K562 (cell line): ENCODE data around the gene SNRNP70. TPM values are rescaled to one million over a fixed set of nuclear protein-coding genes. Genes with fewer than 3 reads are reported as not detected.
A peak's percentile ranks its signal among the peaks of the same experiment; 100 is the strongest.

Experiments used
- ERF ChIP-seq: fragments of 450-650 bp; formaldehyde crosslinking; IDR thresholded peaks from 2 replicates; pipeline ENCODE4 v1.4.0; 2020; ENCODE audit warnings: mild to moderate bottlenecking, mixed read lengths
- MIER1 ChIP-seq: fragments of 450-650 bp; IDR thresholded peaks from 2 replicates; pipeline ENCODE4 v1.6.1; 2016; ENCODE audit warnings: antibody characterized with exemption, mild to moderate bottlenecking, low read depth
- NFRKB ChIP-seq: fragments of 450-650 bp; IDR thresholded peaks from 2 replicates; pipeline ENCODE4 v1.6.1; 2016; ENCODE audit warnings: low read depth
- SMAD4 ChIP-seq: fragments of 250-450 bp; sonication (Bioruptor Pico); conservative IDR thresholded peaks from 2 replicates; pipeline ENCODE4 v1.8.0; 2021; ENCODE audit warnings: inconsistent platforms, mild to moderate bottlenecking, moderate library complexity
- TAF7 ChIP-seq: fragments of 450-650 bp; IDR thresholded peaks from 2 replicates; pipeline ENCODE4 v1.6.1; 2016; ENCODE audit warnings: missing genetic modification characterization, missing compliant biosample characterization
- TEAD1 ChIP-seq, 2 experiments: fragments of 450-650 bp in 1 of 2; sonication (generic) in 1 of 2; formaldehyde crosslinking; IDR thresholded peaks; 2 replicates each; pipeline versions ENCODE4 v1.4.0 to v1.8.0; 2020 to 2022; ENCODE audit warnings: mild to moderate bottlenecking in 2 of 2, missing genetic modification reagents in 1 of 2
- TRIM28 ChIP-seq: fragments of 450-650 bp; IDR thresholded peaks from 2 replicates; pipeline ENCODE4 v1.6.1; 2017
- ZNF766 ChIP-seq: fragments of 200-800 bp; sonication (Bioruptor generic); conservative IDR thresholded peaks from 2 replicates; pipeline ENCODE4 v1.6.1; 2016; ENCODE audit warnings: missing genetic modification characterization, missing compliant biosample characterization
- polyA plus RNA-seq, 8 experiments: library from polyadenylated mRNA; depleted of rRNA in 4 of 8; stranded (reverse) in 5 of 8; unstranded in 3 of 8; fragments of >200 nt; fragmentation: Nextera tagmentation in 2 of 8; fragmentation: Illumina TruSeq in 1 of 8; extraction: Ambion mirVana in 2 of 8; extraction: Trizol in 1 of 8; gene quantifications; 2 replicates each; pipeline versions ENCODE4 v1.2.1 to v1.2.3, GENCODE V29; 2011 to 2014; ENCODE audit warnings: inconsistent platforms in 1 of 8, missing spikeins in 1 of 8
- total RNA-seq, 7 experiments: library from RNA; depleted of rRNA in 6 of 7; stranded (reverse); fragments of >200 nt in 6 of 7; fragmentation: Illumina TruSeq in 2 of 7; extraction: Trizol in 2 of 7; gene quantifications; 2 replicates each; pipeline versions ENCODE4 v1.2.1 to v1.2.3, GENCODE V29; 2011 to 2021; ENCODE audit warnings: low replicate concordance in 1 of 7
- TF ChIP-seq, protein P1 (sequence below): fragments of 250-450 bp; sonication (Bioruptor Pico); IDR thresholded peaks from 2 replicates; pipeline ENCODE4 v1.8.0; 2021; ENCODE audit warnings: mild to moderate bottlenecking, moderate library complexity
- TF ChIP-seq, protein P2 (sequence below): IDR thresholded peaks from 2 replicates; pipeline ENCODE4 v1.6.1; 2012; ENCODE audit warnings: low read depth, low read length, improper control_type of control experiment, borderline replicate concordance
- TF ChIP-seq, protein P3 (sequence below): fragments of 450-650 bp; formaldehyde crosslinking; IDR thresholded peaks from 2 replicates; pipeline ENCODE4 v1.4.0; 2020; ENCODE audit warnings: mild to moderate bottlenecking, mixed read lengths
- TF ChIP-seq, protein P4 (sequence below): fragments of 450-650 bp; conservative IDR thresholded peaks from 2 replicates; pipeline ENCODE4 v1.6.1; 2016; ENCODE audit warnings: missing genetic modification characterization, low read depth, mild to moderate bottlenecking, missing compliant biosample characterization, moderate library complexity

Gene SNRNP70
- total and polyA plus RNA-seq, 9 of the 15 experiments (the other 6 are each of a cell fraction or from before 2014, with no cell fraction given), result 2.8 to 496 (median 136) TPM

DNA sequence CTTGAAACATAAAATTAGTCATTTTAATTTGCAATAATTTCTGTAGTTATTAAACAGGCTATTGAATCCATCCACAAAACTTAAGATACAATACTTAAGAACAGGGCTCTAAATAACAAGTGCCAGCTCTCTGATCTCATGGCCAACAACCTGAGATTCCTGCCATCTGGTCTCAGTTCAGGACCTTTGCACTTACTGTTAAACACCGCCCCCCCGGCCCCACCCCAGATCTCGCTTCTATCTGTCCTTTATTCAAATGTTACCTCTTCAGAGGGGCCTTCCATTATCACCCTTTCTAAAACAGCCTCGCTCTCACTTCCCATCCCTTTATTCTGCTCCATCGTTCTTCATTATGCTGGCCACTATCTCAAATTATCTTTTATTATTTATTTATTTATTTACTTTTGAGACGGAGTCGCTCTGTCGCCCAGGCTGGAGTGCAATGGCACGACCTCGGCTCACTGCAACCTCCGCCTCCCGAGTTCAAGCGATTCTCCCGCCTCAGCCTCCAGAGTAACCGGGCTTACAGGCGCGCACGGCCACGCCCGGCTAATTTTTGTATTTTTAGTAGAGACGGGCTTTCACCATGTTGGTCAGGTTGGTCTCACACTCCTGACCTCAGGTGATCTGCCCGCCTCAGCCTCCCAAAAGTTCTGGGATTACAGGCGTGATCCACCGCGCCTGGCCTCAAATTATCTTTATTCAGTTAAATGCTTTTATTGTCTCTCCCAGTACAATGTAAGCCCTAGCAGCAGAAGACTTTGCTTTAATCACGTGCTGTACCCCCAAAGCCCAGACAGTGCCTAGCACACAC, 838 bp upstream of the SNRNP70 start (continued):
- TF ChIP-seq, protein P1, sequence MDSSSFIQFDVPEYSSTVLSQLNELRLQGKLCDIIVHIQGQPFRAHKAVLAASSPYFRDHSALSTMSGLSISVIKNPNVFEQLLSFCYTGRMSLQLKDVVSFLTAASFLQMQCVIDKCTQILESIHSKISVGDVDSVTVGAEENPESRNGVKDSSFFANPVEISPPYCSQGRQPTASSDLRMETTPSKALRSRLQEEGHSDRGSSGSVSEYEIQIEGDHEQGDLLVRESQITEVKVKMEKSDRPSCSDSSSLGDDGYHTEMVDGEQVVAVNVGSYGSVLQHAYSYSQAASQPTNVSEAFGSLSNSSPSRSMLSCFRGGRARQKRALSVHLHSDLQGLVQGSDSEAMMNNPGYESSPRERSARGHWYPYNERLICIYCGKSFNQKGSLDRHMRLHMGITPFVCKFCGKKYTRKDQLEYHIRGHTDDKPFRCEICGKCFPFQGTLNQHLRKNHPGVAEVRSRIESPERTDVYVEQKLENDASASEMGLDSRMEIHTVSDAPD (CRISPR knock-in tag), result no peak
- TF ChIP-seq TRIM28 (0 out of 2 replicates have a peak, but pooled peaks have one; percentile 26), TEAD1 (CRISPR knock-in tag; IDR thresholded peaks at IDR 0.05) (peak in 1 of 2 experiments; percentile 45; a peak in 2 of 4 replicates), ZNF766 (CRISPR knock-in tag) (0 out of 2 replicates have a peak, but pooled peaks have one; percentile 3), MIER1 (0 out of 2 replicates have a peak, but pooled peaks have one; percentile 43), TAF7 (0 out of 2 replicates have a peak, but pooled peaks have one; percentile 28), SMAD4 (CRISPR knock-in tag) (0 out of 2 replicates have a peak, but pooled peaks have one; percentile 36), NFRKB (peak; percentile 51; the same call in 1 of the 2 replicates), ERF (CRISPR knock-in tag) (0 out of 2 replicates have a peak, but pooled peaks have one; percentile 45)
- TF ChIP-seq, protein P2, sequence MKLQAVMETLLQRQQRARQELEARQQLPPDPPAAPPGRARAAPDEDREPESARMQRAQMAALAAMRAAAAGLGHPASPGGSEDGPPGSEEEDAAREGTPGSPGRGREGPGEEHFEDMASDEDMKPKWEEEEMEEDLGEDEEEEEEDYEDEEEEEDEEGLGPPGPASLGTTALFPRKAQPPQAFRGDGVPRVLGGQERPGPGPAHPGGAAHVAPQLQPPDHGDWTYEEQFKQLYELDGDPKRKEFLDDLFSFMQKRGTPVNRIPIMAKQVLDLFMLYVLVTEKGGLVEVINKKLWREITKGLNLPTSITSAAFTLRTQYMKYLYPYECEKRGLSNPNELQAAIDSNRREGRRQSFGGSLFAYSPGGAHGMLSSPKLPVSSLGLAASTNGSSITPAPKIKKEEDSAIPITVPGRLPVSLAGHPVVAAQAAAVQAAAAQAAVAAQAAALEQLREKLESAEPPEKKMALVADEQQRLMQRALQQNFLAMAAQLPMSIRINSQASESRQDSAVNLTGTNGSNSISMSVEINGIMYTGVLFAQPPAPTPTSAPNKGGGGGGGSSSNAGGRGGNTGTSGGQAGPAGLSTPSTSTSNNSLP, result no peak
- TF ChIP-seq, protein P3, sequence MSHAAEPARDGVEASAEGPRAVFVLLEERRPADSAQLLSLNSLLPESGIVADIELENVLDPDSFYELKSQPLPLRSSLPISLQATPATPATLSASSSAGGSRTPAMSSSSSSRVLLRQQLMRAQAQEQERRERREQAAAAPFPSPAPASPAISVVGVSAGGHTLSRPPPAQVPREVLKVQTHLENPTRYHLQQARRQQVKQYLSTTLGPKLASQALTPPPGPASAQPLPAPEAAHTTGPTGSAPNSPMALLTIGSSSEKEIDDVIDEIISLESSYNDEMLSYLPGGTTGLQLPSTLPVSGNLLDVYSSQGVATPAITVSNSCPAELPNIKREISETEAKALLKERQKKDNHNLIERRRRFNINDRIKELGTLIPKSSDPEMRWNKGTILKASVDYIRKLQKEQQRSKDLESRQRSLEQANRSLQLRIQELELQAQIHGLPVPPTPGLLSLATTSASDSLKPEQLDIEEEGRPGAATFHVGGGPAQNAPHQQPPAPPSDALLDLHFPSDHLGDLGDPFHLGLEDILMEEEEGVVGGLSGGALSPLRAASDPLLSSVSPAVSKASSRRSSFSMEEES (CRISPR knock-in tag), result peak; percentile 67
- TF ChIP-seq, protein P4, sequence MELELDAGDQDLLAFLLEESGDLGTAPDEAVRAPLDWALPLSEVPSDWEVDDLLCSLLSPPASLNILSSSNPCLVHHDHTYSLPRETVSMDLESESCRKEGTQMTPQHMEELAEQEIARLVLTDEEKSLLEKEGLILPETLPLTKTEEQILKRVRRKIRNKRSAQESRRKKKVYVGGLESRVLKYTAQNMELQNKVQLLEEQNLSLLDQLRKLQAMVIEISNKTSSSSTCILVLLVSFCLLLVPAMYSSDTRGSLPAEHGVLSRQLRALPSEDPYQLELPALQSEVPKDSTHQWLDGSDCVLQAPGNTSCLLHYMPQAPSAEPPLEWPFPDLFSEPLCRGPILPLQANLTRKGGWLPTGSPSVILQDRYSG (tag), result peak; percentile 38; the same call in 1 of the 2 replicates
